Esophagus squamous epithelium (tissue), 4 donors: ENCODE measurements around the gene BCO1.

Experiments used
- POLR2A ChIP-seq, 4 donors: fragments of 450-650 bp; IDR thresholded peaks; one replicate each; pipeline ENCODE4 v1.6.1; 2017; ENCODE audit warnings: antibody characterized with exemption in 4 of 4, mild to moderate bottlenecking in 4 of 4, moderate library complexity in 3 of 4
- TF ChIP-seq, protein P1 (sequence below), 6 experiments: fragments of 450-650 bp in 4 of 6; fragments of 200-600 bp in 2 of 6; sonication (generic) in 2 of 6; IDR thresholded peaks; one replicate each; pipeline ENCODE4 v1.5.1; 2016 to 2019; ENCODE audit warnings: antibody characterized with exemption in 6 of 6, mild to moderate bottlenecking in 4 of 6, moderate library complexity in 4 of 6

DNA sequence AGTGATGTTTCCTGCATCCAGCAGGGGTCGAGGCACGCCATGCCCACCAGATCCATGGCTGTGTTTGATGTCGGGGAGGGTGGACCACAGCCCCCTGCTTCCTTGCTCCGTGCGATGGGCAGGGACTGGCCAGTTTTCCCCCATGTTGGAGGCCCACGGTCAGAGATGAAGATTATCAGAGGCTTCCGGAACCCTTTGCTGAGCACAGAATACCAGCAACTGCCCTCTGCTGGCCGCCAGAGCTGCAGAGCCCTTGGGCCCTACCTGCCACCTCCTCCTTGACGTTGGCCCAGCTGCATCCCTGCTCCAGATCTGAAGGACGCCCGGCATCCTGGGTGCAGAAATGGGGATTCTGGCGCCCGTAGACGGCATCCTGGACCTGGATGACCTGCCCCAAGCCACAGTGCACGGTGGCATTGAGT, 23.7 kb upstream of the BCO1 start:
- TF ChIP-seq, protein P1, sequence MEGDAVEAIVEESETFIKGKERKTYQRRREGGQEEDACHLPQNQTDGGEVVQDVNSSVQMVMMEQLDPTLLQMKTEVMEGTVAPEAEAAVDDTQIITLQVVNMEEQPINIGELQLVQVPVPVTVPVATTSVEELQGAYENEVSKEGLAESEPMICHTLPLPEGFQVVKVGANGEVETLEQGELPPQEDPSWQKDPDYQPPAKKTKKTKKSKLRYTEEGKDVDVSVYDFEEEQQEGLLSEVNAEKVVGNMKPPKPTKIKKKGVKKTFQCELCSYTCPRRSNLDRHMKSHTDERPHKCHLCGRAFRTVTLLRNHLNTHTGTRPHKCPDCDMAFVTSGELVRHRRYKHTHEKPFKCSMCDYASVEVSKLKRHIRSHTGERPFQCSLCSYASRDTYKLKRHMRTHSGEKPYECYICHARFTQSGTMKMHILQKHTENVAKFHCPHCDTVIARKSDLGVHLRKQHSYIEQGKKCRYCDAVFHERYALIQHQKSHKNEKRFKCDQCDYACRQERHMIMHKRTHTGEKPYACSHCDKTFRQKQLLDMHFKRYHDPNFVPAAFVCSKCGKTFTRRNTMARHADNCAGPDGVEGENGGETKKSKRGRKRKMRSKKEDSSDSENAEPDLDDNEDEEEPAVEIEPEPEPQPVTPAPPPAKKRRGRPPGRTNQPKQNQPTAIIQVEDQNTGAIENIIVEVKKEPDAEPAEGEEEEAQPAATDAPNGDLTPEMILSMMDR (IDR thresholded peaks at IDR 0.05) = peak in 1 of 6 experiments; percentile 22
- TF ChIP-seq POLR2A (IDR thresholded peaks at IDR 0.05) = no peak
